GM19452 (cell line): ENCODE results near the gene ITPKB.
A peak's percentile ranks its signal among the peaks of the same experiment; 100 is the strongest.
"Not testable (repeated sequence)": the region's sequence is repeated elsewhere in the genome, so short reads cannot be mapped to it uniquely, and the experiment has no call there.

Experiments
- ATAC-seq: cut with Tn5 transposase; IDR thresholded peaks from one replicate; pipeline ENCODE4 v1.9.1; 2021; ENCODE audit not compliant: unreplicated experiment

ITPKB gene

GRCh38 chr1:226761322-226761721, 22.2 kb upstream of the ITPKB start:
- no peak for ATAC-seq

- ATAC-seq, result no peak
Observed at GRCh38 chr1:226754793-226755533, 15.9 kb upstream of the ITPKB start.

GRCh38 chr1:226754097-226754496, 15.0 kb upstream of the ITPKB start:
- ATAC-seq, result no peak

GRCh38 chr1:226751703-226752102, 12.6 kb upstream of the ITPKB start:
- ATAC-seq, result no peak

- no peak for ATAC-seq
Observed at GRCh38 chr1:226751214-226751613, 12.1 kb upstream of the ITPKB start.

- no peak for ATAC-seq
Observed at GRCh38 chr1:226749467-226749866, 10.4 kb upstream of the ITPKB start.

GRCh38 chr1:226748306-226748705, 9.2 kb upstream of the ITPKB start:
- no peak for ATAC-seq

- not testable (repeated sequence) for ATAC-seq
Observed at GRCh38 chr1:226747519-226748263, 8.6 kb upstream of the ITPKB start.

- no peak for ATAC-seq
Observed at GRCh38 chr1:226743259-226743658, 4.2 kb upstream of the ITPKB start.

GRCh38 chr1:226741009-226741408, 1.9 kb upstream of the ITPKB start:
- no peak for ATAC-seq

- ATAC-seq, result no peak
Observed at GRCh38 chr1:226739696-226740065, 599 bp upstream of the ITPKB start.

- peak; percentile 22 for ATAC-seq
Observed at GRCh38 chr1:226738421-226738994, 574 bp downstream of the ITPKB start.

GRCh38 chr1:226737819-226738420, 1.2 kb downstream of the ITPKB start:
- peak; percentile 18 for ATAC-seq

GRCh38 chr1:226736908-226737818, 1.9 kb downstream of the ITPKB start:
- peak; percentile 41 for ATAC-seq

- no peak for ATAC-seq
Observed at GRCh38 chr1:226736001-226736907, 2.8 kb downstream of the ITPKB start.

GRCh38 chr1:226735576-226735975, 3.5 kb downstream of the ITPKB start:
- ATAC-seq, result no peak

- no peak for ATAC-seq
Observed at GRCh38 chr1:226734611-226735153, 4.4 kb downstream of the ITPKB start.

GRCh38 chr1:226733876-226734275, 5.2 kb downstream of the ITPKB start:
- no peak for ATAC-seq

- no peak for ATAC-seq
Observed at GRCh38 chr1:226733304-226733703, 5.8 kb downstream of the ITPKB start.
